GM20000 (cell line): Measurements from ENCODE around the gene TIMM44.

ENCODE experiments used
- DNase-seq: peaks from one replicate; pipeline ENCODE4 v3.0.0; 2012; ENCODE audit warnings: low spot score
- CTCF ChIP-seq: IDR thresholded peaks from 2 replicates; pipeline ENCODE4 v1.5.1; 2012; ENCODE audit warnings: mild to moderate bottlenecking, control low read depth; ENCODE audit errors: extremely low read depth, missing control alignments

Gene TIMM44

GRCh38 chr19:7903244-7904073 lies 40.0 kb downstream of the TIMM44 start, which contains the start of gene MAP2K7:
Gene MAP2K7, plus strand, starts transcription at chr19:7903877. Its CDS starts 68 bp downstream, at chr19:7903945.
- TF ChIP-seq CTCF, result peak; percentile 69
- peak; percentile 100 for DNase-seq

DNA sequence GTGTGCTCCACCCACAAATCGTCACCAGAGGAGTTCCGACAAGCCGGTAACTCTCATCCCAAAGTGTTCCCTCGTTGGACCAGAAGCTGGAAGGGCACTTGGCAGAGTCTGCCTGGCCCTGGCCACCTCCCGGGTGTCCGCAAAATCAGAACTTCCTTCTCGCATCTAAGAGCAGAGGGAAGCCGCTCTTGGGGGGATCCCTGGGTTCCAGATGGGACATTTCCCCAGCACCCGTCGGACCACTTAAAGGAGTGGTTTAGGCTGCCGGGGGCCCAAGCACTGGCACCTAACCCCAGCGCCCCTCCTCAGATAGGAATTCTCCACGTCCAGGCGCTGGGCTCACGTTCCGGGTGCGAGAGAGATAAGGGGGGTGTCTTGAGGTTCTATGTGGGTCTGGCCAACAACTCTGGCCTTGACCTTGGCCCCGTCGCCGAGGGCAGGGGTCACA lies 40.6 kb downstream of the TIMM44 start:
- no peak for DNase-seq
- no peak for TF ChIP-seq CTCF

DNA sequence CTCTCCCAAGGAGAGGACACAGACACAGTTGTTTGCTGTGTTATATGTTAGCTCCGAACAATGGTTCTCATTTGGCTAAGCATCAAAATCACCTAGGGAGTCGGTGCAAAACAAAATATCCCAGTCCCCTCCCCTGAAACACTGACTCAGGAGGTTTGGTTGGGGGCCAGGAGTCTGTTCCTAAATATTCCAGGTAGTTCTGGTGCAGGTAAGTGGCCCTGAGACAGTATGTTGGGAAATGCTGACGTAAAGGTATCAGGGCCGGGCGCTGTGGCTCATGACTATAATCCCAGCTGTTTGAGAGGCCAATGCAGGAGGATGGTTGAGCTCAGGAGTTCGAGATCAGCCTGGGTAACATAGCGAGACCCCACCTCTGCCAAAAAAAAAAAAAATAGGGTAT lies 42.1 kb downstream of the TIMM44 start:
- TF ChIP-seq CTCF, result no peak

DNA sequence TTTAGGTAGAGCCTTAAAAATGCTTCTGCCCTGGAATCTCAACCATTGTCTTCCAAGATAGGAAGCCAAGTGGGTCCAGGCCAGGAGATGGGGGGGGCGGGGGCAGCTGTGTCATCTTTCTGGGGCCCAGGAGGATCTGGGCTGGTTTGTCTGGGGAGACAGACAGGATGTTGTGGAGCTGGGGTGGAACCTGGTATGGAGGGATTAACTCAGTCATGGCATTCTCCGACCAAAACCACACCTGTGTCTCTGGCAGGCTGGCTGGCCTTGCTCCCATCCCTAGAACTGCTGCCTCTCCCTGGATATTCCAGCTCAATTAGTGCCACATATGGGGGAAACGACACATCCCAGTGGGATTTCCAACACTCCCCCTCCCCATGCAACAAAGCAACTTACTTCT lies 42.5 kb downstream of the TIMM44 start:
- DNase-seq, result no peak
- TF ChIP-seq CTCF, result no peak

More for the DNA sequence above, 42.1 kb downstream of the TIMM44 start:
- DNase-seq, result no peak

- no peak for DNase-seq
- no peak for TF ChIP-seq CTCF
These were observed 43.0 kb downstream of the TIMM44 start for GRCh38 chr19:7900401-7900870.

- no peak for TF ChIP-seq CTCF
- no peak for DNase-seq
These were observed 43.6 kb downstream of the TIMM44 start for GRCh38 chr19:7899751-7900378.

DNA sequence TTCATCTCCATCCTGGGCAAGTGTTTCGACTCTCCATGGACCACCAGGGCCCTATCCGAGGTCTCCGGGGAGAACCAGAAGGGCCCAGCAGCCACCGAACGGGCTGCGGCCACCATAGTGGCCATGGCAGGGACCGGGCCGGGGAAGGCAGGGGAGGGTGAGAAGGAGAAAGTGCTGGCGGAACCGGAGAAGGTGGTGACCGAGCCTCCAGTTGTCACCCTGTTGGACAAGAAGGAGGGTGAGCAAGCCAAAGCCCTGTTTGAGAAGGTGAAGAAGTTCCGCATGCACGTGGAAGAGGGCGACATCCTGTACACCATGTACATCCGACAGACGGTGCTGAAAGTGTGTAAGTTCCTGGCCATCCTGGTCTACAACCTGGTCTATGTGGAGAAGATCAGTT lies 44.5 kb downstream of the TIMM44 start:
- TF ChIP-seq CTCF, result no peak
- no peak for DNase-seq
